Measurements from ENCODE around the gene ISCU.
"Not testable (repeated sequence)": the region's sequence is repeated elsewhere in the genome, so short reads cannot be mapped to it uniquely, and the experiment has no call there.

Gene ISCU

DNA sequence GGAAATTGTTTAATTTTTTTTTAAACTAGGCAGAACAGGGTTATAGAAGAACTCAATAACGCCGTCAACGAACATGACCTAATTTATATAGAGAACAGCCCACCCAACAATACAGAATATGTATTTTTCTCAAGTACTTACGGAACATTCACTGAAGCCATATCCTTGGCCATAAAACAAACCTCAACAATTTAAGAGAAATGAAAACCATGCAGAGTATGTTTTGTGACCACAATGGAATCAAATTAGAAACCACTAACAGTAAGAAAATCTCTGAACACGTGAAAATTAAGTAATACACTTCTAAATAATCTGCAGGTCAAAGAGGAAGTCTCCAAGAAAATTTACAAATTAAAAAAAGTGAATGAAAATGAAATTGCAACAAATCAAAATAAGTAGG, 10.9 kb upstream of the ISCU start:
- peaks cover 10% of the 10 kb centered on the region for H3K36me3 ChIP-seq (ENCODE audit: control insufficient read depth, insufficient read depth, low read length)
- no peaks in the 10 kb centered on the region for H3K9me3 ChIP-seq (ENCODE audit: control insufficient read depth, insufficient read depth, low read length)
- H3K27me3 ChIP-seq (ENCODE audit: control insufficient read depth, insufficient read depth, low read length): no peaks in the 10 kb centered on the region
- H3K4me3 ChIP-seq (ENCODE audit: low read depth, low read length): no peak overlapping the region
- H3K9ac ChIP-seq (ENCODE audit: low read depth, low read length): no peak overlapping the region
- no peaks in the 10 kb centered on the region for H3K4me1 ChIP-seq (ENCODE audit: control insufficient read depth, insufficient read depth, low read length)

DNA sequence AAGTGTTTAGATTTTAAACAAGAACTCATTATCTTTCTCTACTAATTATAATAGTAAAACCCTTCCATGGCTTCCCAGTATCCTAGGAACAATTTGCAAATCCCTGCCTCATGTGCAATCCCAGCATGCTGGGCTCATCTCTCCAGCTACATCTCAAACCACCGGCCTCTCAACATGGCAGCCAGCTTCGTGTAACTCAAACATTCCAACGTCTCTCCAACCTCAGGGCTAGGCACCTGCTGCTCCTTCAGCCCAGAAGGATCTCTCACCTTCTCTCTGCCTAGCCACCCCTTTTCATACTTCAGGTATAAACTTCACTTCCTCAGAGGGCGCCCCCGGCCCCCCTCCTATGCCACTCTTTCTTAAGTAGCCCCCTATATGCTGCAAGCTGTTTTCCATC, 8.6 kb upstream of the ISCU start:
- H3K9me3 ChIP-seq (ENCODE audit: control insufficient read depth, insufficient read depth, low read length): no peaks in the 10 kb centered on the region
- H3K9ac ChIP-seq (ENCODE audit: low read depth, low read length): no peak overlapping the region
- no peaks in the 10 kb centered on the region for H3K27me3 ChIP-seq (ENCODE audit: control insufficient read depth, insufficient read depth, low read length)
- peaks cover 4% of the 10 kb centered on the region for H3K36me3 ChIP-seq (ENCODE audit: control insufficient read depth, insufficient read depth, low read length)
- no peaks in the 10 kb centered on the region for H3K4me1 ChIP-seq (ENCODE audit: control insufficient read depth, insufficient read depth, low read length)
- H3K4me3 ChIP-seq (ENCODE audit: low read depth, low read length): no peak overlapping the region

GRCh38 chr12:108555383-108555782, 7.0 kb upstream of the ISCU start:
- not testable (repeated sequence) for H3K4me1 ChIP-seq (ENCODE audit: control insufficient read depth, insufficient read depth, low read length); H3K27me3 ChIP-seq (ENCODE audit: control insufficient read depth, insufficient read depth, low read length); H3K9ac ChIP-seq (ENCODE audit: low read depth, low read length); H3K4me3 ChIP-seq (ENCODE audit: low read depth, low read length); H3K36me3 ChIP-seq (ENCODE audit: control insufficient read depth, insufficient read depth, low read length); H3K9me3 ChIP-seq (ENCODE audit: control insufficient read depth, insufficient read depth, low read length)

DNA sequence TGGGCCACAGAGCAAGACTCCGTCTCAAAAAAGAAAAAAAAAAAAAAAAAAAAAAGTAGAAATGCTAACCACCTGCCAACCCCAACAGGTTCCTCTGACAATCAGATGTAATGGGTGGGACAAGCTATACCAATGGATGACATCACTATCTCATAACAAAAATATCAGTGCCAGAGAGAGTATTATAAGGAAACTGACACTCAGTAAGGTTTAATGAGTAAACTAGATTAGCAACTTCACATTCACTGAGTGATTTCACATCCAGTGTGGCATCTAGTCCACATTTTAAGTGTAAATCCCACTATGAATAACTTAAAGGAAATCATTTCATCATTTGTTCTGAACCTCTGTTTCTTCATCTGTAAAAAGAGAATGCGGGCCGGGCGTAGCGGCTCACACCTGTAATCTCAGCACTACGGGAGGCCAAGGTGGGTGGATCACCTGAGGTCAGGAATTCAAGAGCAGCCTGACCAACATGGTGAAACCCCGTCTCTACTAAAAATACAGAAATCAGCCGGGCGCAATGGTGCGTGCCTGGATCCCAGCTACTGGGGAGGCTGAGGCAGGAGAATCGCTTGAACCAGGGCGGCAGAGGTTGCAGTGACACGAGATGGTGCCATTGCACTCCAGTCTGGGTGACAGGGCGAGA, 3.3 kb upstream of the ISCU start:
- peaks cover 1% of the 10 kb centered on the region for H3K36me3 ChIP-seq (ENCODE audit: control insufficient read depth, insufficient read depth, low read length)
- no peaks in the 10 kb centered on the region for H3K27me3 ChIP-seq (ENCODE audit: control insufficient read depth, insufficient read depth, low read length)
- H3K4me1 ChIP-seq (ENCODE audit: control insufficient read depth, insufficient read depth, low read length): peaks cover 4% of the 10 kb centered on the region
- no peaks in the 10 kb centered on the region for H3K9me3 ChIP-seq (ENCODE audit: control insufficient read depth, insufficient read depth, low read length)
- no peak overlapping the region for H3K9ac ChIP-seq (ENCODE audit: low read depth, low read length)
- H3K4me3 ChIP-seq (ENCODE audit: low read depth, low read length): peak overlapping the region; percentile 100

- no peaks in the 10 kb centered on the region for H3K9me3 ChIP-seq (ENCODE audit: control insufficient read depth, insufficient read depth, low read length)
- H3K36me3 ChIP-seq (ENCODE audit: control insufficient read depth, insufficient read depth, low read length): peaks cover 8% of the 10 kb centered on the region
- no peak overlapping the region for H3K9ac ChIP-seq (ENCODE audit: low read depth, low read length)
- peak overlapping the region; percentile 100 for H3K4me3 ChIP-seq (ENCODE audit: low read depth, low read length)
- no peaks in the 10 kb centered on the region for H3K27me3 ChIP-seq (ENCODE audit: control insufficient read depth, insufficient read depth, low read length)
- peaks cover 4% of the 10 kb centered on the region for H3K4me1 ChIP-seq (ENCODE audit: control insufficient read depth, insufficient read depth, low read length)
Observed at GRCh38 chr12:108559748-108560147, 2.6 kb upstream of the ISCU start.

DNA sequence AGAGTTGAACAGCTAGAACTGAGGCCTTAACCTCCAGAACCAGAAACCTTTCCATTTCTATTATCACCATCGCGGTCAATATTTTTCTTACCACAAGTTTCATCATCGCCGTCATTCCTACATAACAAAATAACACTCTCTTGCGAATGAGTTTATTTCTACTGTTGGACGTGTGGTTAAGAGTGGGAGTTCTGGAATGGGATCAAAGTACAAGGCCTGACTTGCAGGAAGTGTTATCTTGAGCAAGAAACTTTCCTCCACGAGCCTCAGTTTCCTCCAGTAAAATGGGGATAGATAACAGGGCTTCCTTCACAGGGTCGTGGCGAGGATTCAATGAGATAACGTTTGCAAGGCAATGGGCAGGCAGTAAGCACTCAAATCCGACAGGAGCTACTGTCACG, 2.1 kb upstream of the ISCU start:
- peak overlapping the region; percentile 93 for H3K9ac ChIP-seq (ENCODE audit: low read depth, low read length)
- H3K36me3 ChIP-seq (ENCODE audit: control insufficient read depth, insufficient read depth, low read length): peaks cover 12% of the 10 kb centered on the region
- H3K4me3 ChIP-seq (ENCODE audit: low read depth, low read length): peak overlapping the region; percentile 100
- no peaks in the 10 kb centered on the region for H3K27me3 ChIP-seq (ENCODE audit: control insufficient read depth, insufficient read depth, low read length)
- H3K9me3 ChIP-seq (ENCODE audit: control insufficient read depth, insufficient read depth, low read length): no peaks in the 10 kb centered on the region
- H3K4me1 ChIP-seq (ENCODE audit: control insufficient read depth, insufficient read depth, low read length): peaks cover 4% of the 10 kb centered on the region

GRCh38 chr12:108560752-108561719, 1.4 kb upstream of the ISCU start, which contains the start of gene SART3:
SART3 (minus strand) TSS chr12:108561173; CDS start chr12:108561154, 19 bp downstream.
- H3K27me3 ChIP-seq (ENCODE audit: control insufficient read depth, insufficient read depth, low read length): no peaks in the 10 kb centered on the region
- H3K4me1 ChIP-seq (ENCODE audit: control insufficient read depth, insufficient read depth, low read length): peaks cover 4% of the 10 kb centered on the region
- peak within 1 kb of the TSS; percentile 100 for H3K4me3 ChIP-seq (ENCODE audit: low read depth, low read length)
- H3K36me3 ChIP-seq (ENCODE audit: control insufficient read depth, insufficient read depth, low read length): peaks cover 15% of the 10 kb centered on the region
- H3K9ac ChIP-seq (ENCODE audit: low read depth, low read length): peak within 1 kb of the TSS; percentile 93
- no peaks in the 10 kb centered on the region for H3K9me3 ChIP-seq (ENCODE audit: control insufficient read depth, insufficient read depth, low read length)

DNA sequence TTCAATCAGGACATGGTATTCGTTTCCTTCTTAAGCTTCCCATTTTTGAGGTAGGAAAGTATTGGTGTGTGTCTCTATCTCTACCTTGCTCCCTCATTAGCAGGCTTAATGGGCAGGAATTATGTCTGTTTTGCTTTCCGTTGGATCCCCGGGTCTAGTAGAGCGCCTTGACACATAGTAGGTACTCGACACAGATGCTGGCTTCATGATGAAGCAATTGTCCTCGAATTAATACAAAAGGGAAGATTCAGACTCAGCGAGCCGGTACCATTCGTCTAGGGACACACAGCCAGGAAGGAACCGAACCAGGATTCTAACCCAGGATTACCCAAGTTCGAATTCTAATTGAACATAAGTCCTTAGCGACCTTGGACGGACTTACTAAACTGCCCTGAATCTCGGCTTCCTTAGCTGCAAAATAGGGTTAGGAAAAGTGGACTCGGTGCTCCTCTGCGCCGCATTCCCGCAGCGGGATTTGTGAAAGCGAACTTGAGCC, 496 bp upstream of the ISCU start:
- Histone ChIP-seq H3K27me3 (ENCODE audit: control insufficient read depth, insufficient read depth, low read length) (no peaks in the 10 kb centered on the region), H3K4me3 (ENCODE audit: low read depth, low read length) (peak overlapping the region; percentile 100), H3K36me3 (ENCODE audit: control insufficient read depth, insufficient read depth, low read length) (peaks cover 22% of the 10 kb centered on the region), H3K9me3 (ENCODE audit: control insufficient read depth, insufficient read depth, low read length) (no peaks in the 10 kb centered on the region), H3K9ac (ENCODE audit: low read depth, low read length) (peak overlapping the region; percentile 93), H3K4me1 (ENCODE audit: control insufficient read depth, insufficient read depth, low read length) (peaks cover 4% of the 10 kb centered on the region)

- Histone ChIP-seq H3K36me3 (ENCODE audit: control insufficient read depth, insufficient read depth, low read length) (peaks cover 36% of the 10 kb centered on the region), H3K9me3 (ENCODE audit: control insufficient read depth, insufficient read depth, low read length) (no peaks in the 10 kb centered on the region), H3K4me1 (ENCODE audit: control insufficient read depth, insufficient read depth, low read length) (peaks cover 4% of the 10 kb centered on the region), H3K27me3 (ENCODE audit: control insufficient read depth, insufficient read depth, low read length) (no peaks in the 10 kb centered on the region), H3K4me3 (ENCODE audit: low read depth, low read length) (peak overlapping the region; percentile 93), H3K9ac (ENCODE audit: low read depth, low read length) (peak overlapping the region; percentile 80)
Observed at GRCh38 chr12:108563136-108563803, 874 bp downstream of the ISCU start.

GRCh38 chr12:108563804-108564151, 1.4 kb downstream of the ISCU start:
- H3K27me3 ChIP-seq (ENCODE audit: control insufficient read depth, insufficient read depth, low read length): no peaks in the 10 kb centered on the region
- no peaks in the 10 kb centered on the region for H3K9me3 ChIP-seq (ENCODE audit: control insufficient read depth, insufficient read depth, low read length)
- no peak overlapping the region for H3K4me3 ChIP-seq (ENCODE audit: low read depth, low read length)
- no peak overlapping the region for H3K9ac ChIP-seq (ENCODE audit: low read depth, low read length)
- peaks cover 36% of the 10 kb centered on the region for H3K36me3 ChIP-seq (ENCODE audit: control insufficient read depth, insufficient read depth, low read length)
- H3K4me1 ChIP-seq (ENCODE audit: control insufficient read depth, insufficient read depth, low read length): peaks cover 4% of the 10 kb centered on the region

GRCh38 chr12:108564724-108565123, 2.3 kb downstream of the ISCU start:
- Histone ChIP-seq H3K9me3 (ENCODE audit: control insufficient read depth, insufficient read depth, low read length) (no peaks in the 10 kb centered on the region), H3K4me3 (ENCODE audit: low read depth, low read length) (no peak overlapping the region), H3K9ac (ENCODE audit: low read depth, low read length) (no peak overlapping the region), H3K36me3 (ENCODE audit: control insufficient read depth, insufficient read depth, low read length) (peaks cover 36% of the 10 kb centered on the region), H3K4me1 (ENCODE audit: control insufficient read depth, insufficient read depth, low read length) (peaks cover 2% of the 10 kb centered on the region), H3K27me3 (ENCODE audit: control insufficient read depth, insufficient read depth, low read length) (no peaks in the 10 kb centered on the region)

All from iPS-15b (cell line).